ENCODE data around the gene STC2. TPM values are rescaled to one million over a fixed set of nuclear protein-coding genes. Genes with fewer than 3 reads are reported as not detected.

The STC2 gene
- total and polyA plus RNA-seq, 2 of the 8 experiments (the other 6 are each of a cell fraction or from before 2014, with no cell fraction given) = 26.4 to 53.1 TPM

GRCh38 chr5:173318330-173318729, 9.9 kb downstream of the STC2 start:
- no peak overlapping the region for H2BK15ac ChIP-seq (ENCODE audit: low read length)
- no peak overlapping the region for H2BK12ac ChIP-seq (ENCODE audit: low read depth, low read length)
- no peak overlapping the region for H2AFZ ChIP-seq (ENCODE audit: low read length)
- CTCF ChIA-PET (ENCODE audit: partially characterized antibody) = interaction anchor here (0.7 to 14.3 kb wide), 3 partner anchors 12 to 838 kb away, joined by 3 to 126 read pairs (median 30); no protein-coding TSS in a partner anchor
- 88% methylated on average over 2 of the region's 2 CpGs; no CpG with 5 or more reads in 1 of the 2 experiments for WGBS, 2 experiments (ENCODE audit: extremely low coverage in 1 of 2, insufficient coverage in 1 of 2, insufficient read length in 1 of 2, insufficient replicate concordance in 2 of 2, low coverage in 1 of 2, low lambda C conversion rate in 2 of 2, missing lambda C conversion rate in 1 of 2)
- peaks cover 28 to 76% (median 56%) of the 10 kb centered on the region in 4 experiments for H3K36me3 ChIP-seq (ENCODE audit: control insufficient read depth in 2 of 4, insufficient read depth in 4 of 4, low read length in 3 of 4)
- H2BK5ac ChIP-seq (ENCODE audit: low read depth, low read length) = no peak overlapping the region
- FAIRE-seq (no peak), DNase-seq (ENCODE audit: low read depth in 1 of 2, low spot score in 2 of 2) (no peak)
- H4K5ac ChIP-seq (ENCODE audit: insufficient read length, low read depth, low read length) = no peak overlapping the region
- no peak overlapping the region for H3K56ac ChIP-seq (replicated peaks; ENCODE audit: insufficient read length, low read depth, low read length)
- H3K4me2 ChIP-seq (ENCODE audit: insufficient read depth in 1 of 2, low read depth in 2 of 2, low read length in 2 of 2) = no peak overlapping the region
- no peak overlapping the region for H4K8ac ChIP-seq (ENCODE audit: extremely low read depth, insufficient read depth, low read length)
- H2BK120ac ChIP-seq (replicated peaks; ENCODE audit: low read depth, low read length) = no peak overlapping the region
- H3K79me2 ChIP-seq (ENCODE audit: control insufficient read depth in 1 of 2, insufficient read depth in 2 of 2, low read length in 2 of 2) = peaks cover 0 to 6% of the 10 kb centered on the region in 2 experiments; a peak in 1 of 4 replicates
- H3K23ac ChIP-seq (ENCODE audit: insufficient read length) = no peak overlapping the region
- H3K23me2 ChIP-seq (ENCODE audit: low read depth, low read length) = no peaks in the 10 kb centered on the region
- H2BK20ac ChIP-seq (ENCODE audit: low read length) = no peak overlapping the region
- H3K18ac ChIP-seq (ENCODE audit: extremely low read depth, low read length) = no peak overlapping the region
- no peak overlapping the region for H2AK5ac ChIP-seq (ENCODE audit: low read depth, low read length)
- no peak overlapping the region for H3K4ac ChIP-seq (replicated peaks; ENCODE audit: insufficient read length, low read depth, low read length)
- no peak overlapping the region for H3K4me3 ChIP-seq (ENCODE audit: extremely low read depth in 1 of 4, insufficient read depth in 2 of 4, low read depth in 3 of 4, low read length in 4 of 4)
- peaks cover 0 to 6% (median 2%) of the 10 kb centered on the region in 4 experiments; a peak in 6 of 7 replicates for H3K4me1 ChIP-seq (replicated peaks in 1 of 4; ENCODE audit: control insufficient read depth in 3 of 4, insufficient read depth in 4 of 4, low read length in 3 of 4)
- H3K9ac ChIP-seq (replicated peaks in 1 of 4; ENCODE audit: extremely low read depth in 1 of 4, low read depth in 3 of 4, low read length in 3 of 4) = no peak overlapping the region
- POLR2A ChIA-PET (ENCODE audit: partially characterized antibody) = interaction anchor here (0.5 to 14.8 kb wide), 6 partner anchors 10 to 386 kb away, joined by 3 to 536 read pairs (median 3); partner anchors contain the start of genes ATP6V0E1 and STC2
- H3K27me3 ChIP-seq (replicated peaks in 1 of 4; ENCODE audit: control insufficient read depth in 3 of 4, extremely low read depth in 1 of 4, insufficient read depth in 3 of 4, low read length in 3 of 4) = no peaks in the 10 kb centered on the region
- no peaks in the 10 kb centered on the region; the same call in 1 of the 2 replicates for H3K79me1 ChIP-seq (ENCODE audit: low read depth, low read length)
- H3K14ac ChIP-seq (ENCODE audit: insufficient read length) = no peak overlapping the region
- H3K9me3 ChIP-seq (ENCODE audit: insufficient read depth in 2 of 2, low read depth in 1 of 2, low read length in 1 of 2) = no peaks in the 10 kb centered on the region
- TF ChIP-seq FOSL1 (IDR thresholded peaks at IDR 0.05; ENCODE audit: insufficient read depth, low read depth, low read length) = no peak
- TF ChIP-seq TCF12 (IDR thresholded peaks at IDR 0.05; ENCODE audit: low read depth, low read length) = no peak
- 0 out of 3 replicates have a peak, but pooled peaks of 1 of the 2 experiments have one; percentile 19 for TF ChIP-seq POLR2A (IDR thresholded peaks at IDR 0.05; ENCODE audit: control extremely low read depth in 1 of 2, low read depth in 2 of 2, low read length in 2 of 2)
- no peak overlapping the region for H3K27ac ChIP-seq (ENCODE audit: low read depth, low read length)
- no peak overlapping the region for H4K91ac ChIP-seq (replicated peaks; ENCODE audit: insufficient read length, low read length)
- H4K20me1 ChIP-seq (replicated peaks in 1 of 2; ENCODE audit: control insufficient read depth in 1 of 2, insufficient read depth in 2 of 2, low read length in 2 of 2) = peaks cover 5 to 10% of the 10 kb centered on the region in 2 experiments
